K562 (cell line): ENCODE data around the gene ITPKB. TPM values are rescaled to one million over a fixed set of nuclear protein-coding genes. Genes with fewer than 3 reads are reported as not detected.

Source experiments
- ADNP ChIP-seq: fragments of 200-800 bp; sonication (Bioruptor generic); IDR thresholded peaks from 2 replicates; pipeline ENCODE4 v1.6.1; 2016; ENCODE audit warnings: missing genetic modification characterization, missing compliant biosample characterization
- AFF1 ChIP-seq, 2 experiments: fragments of 450-650 bp; IDR thresholded peaks; 2 replicates each; pipeline ENCODE4 v1.6.1; 2018; ENCODE audit warnings: mild to moderate bottlenecking in 2 of 2, low read depth in 1 of 2; ENCODE audit not compliant: partially characterized antibody in 2 of 2
- DMBX1 ChIP-seq: fragments of 250-450 bp; sonication (Bioruptor Pico); IDR thresholded peaks from 2 replicates; pipeline ENCODE4 v1.8.0; 2022; ENCODE audit warnings: inconsistent platforms, mild to moderate bottlenecking, moderate library complexity, borderline replicate concordance
- KDM2B ChIP-seq: fragments of 250-450 bp; sonication (Bioruptor Pico); IDR thresholded peaks from 2 replicates; pipeline ENCODE4 v1.8.0; 2021; ENCODE audit warnings: mild to moderate bottlenecking, moderate library complexity
- KDM4B ChIP-seq, 2 experiments: fragments of 450-650 bp in 1 of 2; sonication (generic) in 1 of 2; IDR thresholded peaks; 2 replicates each; pipeline ENCODE4 v1.6.1; 2016 to 2017; ENCODE audit warnings: borderline replicate concordance in 2 of 2, antibody characterized with exemption in 1 of 2, low read depth in 1 of 2, mild to moderate bottlenecking in 1 of 2
- NR2C2 ChIP-seq, 2 experiments: fragments of 200-800 bp in 1 of 2; sonication (Bioruptor generic) in 1 of 2; sonication (generic) in 1 of 2; formaldehyde crosslinking in 1 of 2; IDR thresholded peaks; 2 replicates each; pipeline versions ENCODE4 v1.6.1 to v1.8.0; 2016 to 2022; ENCODE audit warnings: mild to moderate bottlenecking in 1 of 2, missing compliant biosample characterization in 1 of 2, missing genetic modification characterization in 1 of 2, missing genetic modification reagents in 1 of 2
- PREB ChIP-seq: sonication (generic); formaldehyde crosslinking; IDR thresholded peaks from 2 replicates; pipeline ENCODE4 v1.8.1; 2023; ENCODE audit warnings: mild to moderate bottlenecking, missing genetic modification reagents
- TAF15 ChIP-seq: fragments of 200-400 bp; formaldehyde crosslinking; IDR thresholded peaks from 2 replicates; pipeline ENCODE4 v1.6.1; 2017; ENCODE audit warnings: mild to moderate bottlenecking, low read depth, low read length, moderate library complexity
- THRAP3 ChIP-seq: fragments of 450-650 bp; IDR thresholded peaks from 2 replicates; pipeline ENCODE4 v1.6.1; 2016; ENCODE audit warnings: mild to moderate bottlenecking, inconsistent platforms, borderline replicate concordance
- U2AF1 ChIP-seq: fragments of 200-400 bp; formaldehyde crosslinking; optimal IDR thresholded peaks from 2 replicates; pipeline ENCODE3; 2017; ENCODE audit warnings: mild to moderate bottlenecking, low read depth, low read length, moderate library complexity
- ZNF146 ChIP-seq: IDR thresholded peaks from one replicate; pipeline ENCODE4 v1.6.1; 2018; ENCODE audit warnings: missing compliant biosample characterization; ENCODE audit not compliant: unreplicated experiment
- ZNF224 ChIP-seq: sonication (generic); formaldehyde crosslinking; IDR thresholded peaks from 2 replicates; pipeline ENCODE4 v1.8.0; 2022; ENCODE audit warnings: mild to moderate bottlenecking, missing genetic modification reagents
- ZNF347 ChIP-seq: fragments of 450-650 bp; formaldehyde crosslinking; IDR thresholded peaks from 2 replicates; pipeline ENCODE4 v1.4.0; 2020; ENCODE audit warnings: low read depth, mild to moderate bottlenecking, moderate library complexity
- polyA plus RNA-seq, 8 experiments: library from polyadenylated mRNA; depleted of rRNA in 4 of 8; stranded (reverse) in 5 of 8; unstranded in 3 of 8; fragments of >200 nt; fragmentation: Nextera tagmentation in 2 of 8; fragmentation: Illumina TruSeq in 1 of 8; extraction: Ambion mirVana in 2 of 8; extraction: Trizol in 1 of 8; gene quantifications; 2 replicates each; pipeline versions ENCODE4 v1.2.1 to v1.2.3, GENCODE V29; 2011 to 2014; ENCODE audit warnings: inconsistent platforms in 1 of 8, missing spikeins in 1 of 8
- total RNA-seq, 7 experiments: library from RNA; depleted of rRNA in 6 of 7; stranded (reverse); fragments of >200 nt in 6 of 7; fragmentation: Illumina TruSeq in 2 of 7; extraction: Trizol in 2 of 7; gene quantifications; 2 replicates each; pipeline versions ENCODE4 v1.2.1 to v1.2.3, GENCODE V29; 2011 to 2021; ENCODE audit warnings: low replicate concordance in 1 of 7
- TF ChIP-seq, protein P1 (sequence below), 2 experiments: fragments of 450-650 bp; conservative IDR thresholded peaks; 2 replicates each; pipeline ENCODE4 v1.6.1; 2017; ENCODE audit warnings: mild to moderate bottlenecking in 2 of 2, moderate library complexity in 2 of 2
- TF ChIP-seq, protein P2 (sequence below): fragments of 250-450 bp; sonication (Bioruptor Pico); IDR thresholded peaks from 2 replicates; pipeline ENCODE4 v1.8.0; 2021; ENCODE audit warnings: borderline replicate concordance, mild to moderate bottlenecking, moderate library complexity; ENCODE audit not compliant: poor library complexity, severe bottlenecking
- TF ChIP-seq, protein P3 (sequence below): fragments of 250-450 bp; sonication (Bioruptor Pico); IDR thresholded peaks from 2 replicates; pipeline ENCODE4 v1.5.0; 2021; ENCODE audit warnings: mild to moderate bottlenecking, moderate library complexity

The ITPKB gene
- total and polyA plus RNA-seq, 9 of the 15 experiments (the other 6 are each of a cell fraction or from before 2014, with no cell fraction given): 0.01 to 0.22 TPM; not detected in 7

- TF ChIP-seq AFF1 (IDR thresholded peaks at IDR 0.05; ENCODE audit: low read depth in 1 of 2, partially characterized antibody in 2 of 2) (no peak), PREB (CRISPR knock-in tag) (no peak), NR2C2 (CRISPR knock-in tag; IDR thresholded peaks at IDR 0.05) (no peak), NR2C2 (tag; IDR thresholded peaks at IDR 0.05) (no peak), KDM2B (no peak), U2AF1 (no peak), ZNF146 (CRISPR knock-in tag) (no peak), ZNF347 (no peak), THRAP3 (no peak), KDM4B (IDR thresholded peaks at IDR 0.05; ENCODE audit: borderline replicate concordance in 2 of 2, low read depth in 1 of 2) (no peak), DMBX1 (CRISPR knock-in tag) (no peak), TAF15 (no peak), ZNF224 (CRISPR knock-in tag) (no peak), ADNP (tag) (no peak)
- TF ChIP-seq, protein P1, sequence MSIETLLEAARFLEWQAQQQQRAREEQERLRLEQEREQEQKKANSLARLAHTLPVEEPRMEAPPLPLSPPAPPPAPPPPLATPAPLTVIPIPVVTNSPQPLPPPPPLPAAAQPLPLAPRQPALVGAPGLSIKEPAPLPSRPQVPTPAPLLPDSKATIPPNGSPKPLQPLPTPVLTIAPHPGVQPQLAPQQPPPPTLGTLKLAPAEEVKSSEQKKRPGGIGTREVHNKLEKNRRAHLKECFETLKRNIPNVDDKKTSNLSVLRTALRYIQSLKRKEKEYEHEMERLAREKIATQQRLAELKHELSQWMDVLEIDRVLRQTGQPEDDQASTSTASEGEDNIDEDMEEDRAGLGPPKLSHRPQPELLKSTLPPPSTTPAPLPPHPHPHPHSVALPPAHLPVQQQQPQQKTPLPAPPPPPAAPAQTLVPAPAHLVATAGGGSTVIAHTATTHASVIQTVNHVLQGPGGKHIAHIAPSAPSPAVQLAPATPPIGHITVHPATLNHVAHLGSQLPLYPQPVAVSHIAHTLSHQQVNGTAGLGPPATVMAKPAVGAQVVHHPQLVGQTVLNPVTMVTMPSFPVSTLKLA (conservative IDR thresholded peaks at IDR 0.05): no peak
- TF ChIP-seq, protein P2, sequence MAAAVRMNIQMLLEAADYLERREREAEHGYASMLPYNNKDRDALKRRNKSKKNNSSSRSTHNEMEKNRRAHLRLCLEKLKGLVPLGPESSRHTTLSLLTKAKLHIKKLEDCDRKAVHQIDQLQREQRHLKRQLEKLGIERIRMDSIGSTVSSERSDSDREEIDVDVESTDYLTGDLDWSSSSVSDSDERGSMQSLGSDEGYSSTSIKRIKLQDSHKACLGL (CRISPR knock-in tag): no peak
- TF ChIP-seq, protein P3, sequence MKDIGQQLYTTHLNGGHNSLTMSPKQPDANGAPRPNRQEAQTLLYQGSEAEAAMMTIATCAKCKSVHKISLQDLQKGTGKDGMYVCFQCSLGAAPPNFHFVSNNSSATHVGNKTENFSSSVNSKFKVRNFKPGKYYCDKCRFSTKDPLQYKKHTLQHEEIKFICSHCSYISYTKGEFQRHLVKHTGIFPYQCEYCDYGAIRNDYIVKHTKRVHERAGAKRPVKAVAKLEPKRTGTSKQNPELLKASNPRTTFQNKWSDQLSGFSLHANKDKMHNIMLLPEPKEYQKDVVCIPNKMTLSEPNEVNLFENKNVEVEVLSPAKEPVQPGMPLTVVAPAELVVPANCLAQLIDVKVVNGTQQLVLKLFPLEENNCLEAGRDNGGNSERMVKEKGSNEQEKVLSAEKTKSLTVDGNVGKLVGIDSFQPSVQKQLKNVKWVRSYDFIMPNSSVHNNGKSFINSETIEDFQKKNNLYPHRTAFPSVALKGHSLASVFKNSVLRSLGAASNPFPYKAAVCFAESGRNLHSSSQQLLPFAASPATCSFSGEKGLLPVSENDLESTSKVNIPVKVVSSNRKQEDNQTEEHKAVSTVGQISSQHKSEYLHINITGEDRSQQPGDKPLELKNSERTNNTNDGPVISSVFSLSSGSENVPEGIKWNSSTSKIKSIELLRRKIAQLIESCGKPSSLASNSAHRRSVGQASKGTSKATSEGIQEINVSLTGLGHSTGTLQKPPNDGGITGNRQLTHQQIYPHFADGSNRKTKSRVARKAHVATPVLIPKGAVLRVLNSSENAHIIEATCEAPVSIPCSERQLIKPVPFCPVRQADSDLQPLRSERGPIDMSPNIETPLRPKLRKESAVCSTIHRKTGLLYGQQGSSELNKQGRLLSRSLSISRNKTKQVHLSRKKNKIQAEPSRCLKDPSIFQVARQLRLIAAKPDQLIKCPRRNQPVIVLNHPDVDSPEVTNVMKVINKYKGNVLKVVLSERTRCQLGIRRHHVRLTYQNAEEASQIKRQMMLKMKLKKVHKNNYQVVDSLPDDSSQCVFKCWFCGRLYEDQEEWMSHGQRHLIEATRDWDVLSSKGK: no peak
Observed at GRCh38 chr1:226691247-226691646, 47.8 kb downstream of the ITPKB start (continued).
